H1 (cell line): ENCODE results near the gene QPCTL. TPM values are rescaled to one million over a fixed set of nuclear protein-coding genes. Genes with fewer than 3 reads are reported as not detected.
A peak's percentile ranks its signal among the peaks of the same experiment; 100 is the strongest.

Experiments
- NANOG ChIP-seq: IDR thresholded peaks from 2 replicates; pipeline ENCODE4 v1.6.1; 2011; ENCODE audit warnings: low read length, low read depth, mild to moderate bottlenecking, inconsistent platforms; ENCODE audit not compliant: insufficient read depth, poor library complexity, severe bottlenecking
- SP1 ChIP-seq: IDR thresholded peaks from 2 replicates; pipeline ENCODE4 v1.6.1; 2011; ENCODE audit warnings: low read depth, low read length
- polyA plus RNA-seq, 7 experiments: library from polyadenylated mRNA; depleted of rRNA in 3 of 7; stranded (reverse) in 5 of 7; unstranded in 2 of 7; fragments of >200 nt in 5 of 7; fragments of 200-250 nt in 2 of 7; gene quantifications; 1 replicate in 5 of 7; 2 replicates in 1 of 7; 4 replicates in 1 of 7; pipeline versions ENCODE4 v1.2.1 to v1.2.3, GENCODE V29; 2011 to 2013; ENCODE audit warnings: missing spikeins in 2 of 7, mixed read lengths in 2 of 7
- total RNA-seq: library from RNA; stranded (reverse); fragmentation: NEBNext Ultra II Directional; extraction: Animal tissue kit (Norgen Biotek cat#: 25700); gene quantifications from 2 replicates; pipeline ENCODE4 v1.2.1, GENCODE V29; 2021
- TF ChIP-seq, protein P1 (sequence below): fragments of 300-600 bp; sonication (generic); IDR thresholded peaks from 2 replicates; pipeline ENCODE4 v1.7.1; 2012; ENCODE audit warnings: low read length, moderate library complexity, mild to moderate bottlenecking, inconsistent platforms; ENCODE audit not compliant: insufficient replicate concordance

Gene QPCTL
- total and polyA plus RNA-seq, 2 of the 8 experiments (the other 6 are each of a cell fraction or from before 2014, with no cell fraction given): 25.2 to 35.3 TPM

DNA sequence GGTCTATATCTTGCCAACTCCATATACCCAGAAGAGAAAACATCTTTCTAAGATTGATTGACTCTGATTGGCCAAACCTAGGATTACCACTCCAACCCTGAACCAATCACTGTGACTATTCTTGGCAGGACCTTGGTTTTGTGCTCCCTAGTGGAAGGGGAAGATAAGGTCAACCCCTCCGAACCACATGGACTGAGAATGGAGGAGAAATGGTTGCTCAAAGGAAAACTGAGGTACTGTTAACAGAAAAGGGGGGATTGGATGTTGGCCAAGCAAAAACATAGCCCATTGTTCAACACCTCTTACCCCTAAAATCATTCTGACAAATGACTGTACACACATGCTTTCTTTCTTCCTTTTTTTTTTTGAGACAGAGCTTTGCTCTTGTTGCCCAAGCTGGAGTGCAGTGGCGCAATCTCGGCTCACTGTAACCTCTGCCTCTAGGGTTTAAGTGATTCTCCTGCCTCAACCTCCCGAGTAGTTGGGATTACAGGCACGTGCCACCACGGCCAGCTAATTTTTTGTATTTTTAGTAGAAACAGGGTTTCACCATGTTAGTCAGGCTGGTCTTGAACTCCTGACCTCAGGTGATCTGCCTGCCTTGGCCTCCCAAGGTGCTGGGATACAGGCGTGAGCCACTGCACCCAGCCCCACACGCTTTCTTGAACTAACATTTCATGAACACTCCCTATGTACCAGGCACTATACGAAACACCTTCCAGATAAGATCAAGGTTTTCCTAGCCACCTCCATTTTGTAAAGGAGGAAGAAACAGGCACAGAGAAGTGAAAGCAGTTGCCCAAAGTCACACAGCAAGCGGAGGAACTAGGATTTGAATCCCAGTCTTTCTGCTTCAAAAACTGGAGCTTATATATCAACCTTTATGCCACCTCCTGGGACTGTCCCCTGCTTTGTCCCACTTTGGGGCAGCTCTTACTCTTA is 47.3 kb downstream of the QPCTL start (continued):
- TF ChIP-seq, protein P1, sequence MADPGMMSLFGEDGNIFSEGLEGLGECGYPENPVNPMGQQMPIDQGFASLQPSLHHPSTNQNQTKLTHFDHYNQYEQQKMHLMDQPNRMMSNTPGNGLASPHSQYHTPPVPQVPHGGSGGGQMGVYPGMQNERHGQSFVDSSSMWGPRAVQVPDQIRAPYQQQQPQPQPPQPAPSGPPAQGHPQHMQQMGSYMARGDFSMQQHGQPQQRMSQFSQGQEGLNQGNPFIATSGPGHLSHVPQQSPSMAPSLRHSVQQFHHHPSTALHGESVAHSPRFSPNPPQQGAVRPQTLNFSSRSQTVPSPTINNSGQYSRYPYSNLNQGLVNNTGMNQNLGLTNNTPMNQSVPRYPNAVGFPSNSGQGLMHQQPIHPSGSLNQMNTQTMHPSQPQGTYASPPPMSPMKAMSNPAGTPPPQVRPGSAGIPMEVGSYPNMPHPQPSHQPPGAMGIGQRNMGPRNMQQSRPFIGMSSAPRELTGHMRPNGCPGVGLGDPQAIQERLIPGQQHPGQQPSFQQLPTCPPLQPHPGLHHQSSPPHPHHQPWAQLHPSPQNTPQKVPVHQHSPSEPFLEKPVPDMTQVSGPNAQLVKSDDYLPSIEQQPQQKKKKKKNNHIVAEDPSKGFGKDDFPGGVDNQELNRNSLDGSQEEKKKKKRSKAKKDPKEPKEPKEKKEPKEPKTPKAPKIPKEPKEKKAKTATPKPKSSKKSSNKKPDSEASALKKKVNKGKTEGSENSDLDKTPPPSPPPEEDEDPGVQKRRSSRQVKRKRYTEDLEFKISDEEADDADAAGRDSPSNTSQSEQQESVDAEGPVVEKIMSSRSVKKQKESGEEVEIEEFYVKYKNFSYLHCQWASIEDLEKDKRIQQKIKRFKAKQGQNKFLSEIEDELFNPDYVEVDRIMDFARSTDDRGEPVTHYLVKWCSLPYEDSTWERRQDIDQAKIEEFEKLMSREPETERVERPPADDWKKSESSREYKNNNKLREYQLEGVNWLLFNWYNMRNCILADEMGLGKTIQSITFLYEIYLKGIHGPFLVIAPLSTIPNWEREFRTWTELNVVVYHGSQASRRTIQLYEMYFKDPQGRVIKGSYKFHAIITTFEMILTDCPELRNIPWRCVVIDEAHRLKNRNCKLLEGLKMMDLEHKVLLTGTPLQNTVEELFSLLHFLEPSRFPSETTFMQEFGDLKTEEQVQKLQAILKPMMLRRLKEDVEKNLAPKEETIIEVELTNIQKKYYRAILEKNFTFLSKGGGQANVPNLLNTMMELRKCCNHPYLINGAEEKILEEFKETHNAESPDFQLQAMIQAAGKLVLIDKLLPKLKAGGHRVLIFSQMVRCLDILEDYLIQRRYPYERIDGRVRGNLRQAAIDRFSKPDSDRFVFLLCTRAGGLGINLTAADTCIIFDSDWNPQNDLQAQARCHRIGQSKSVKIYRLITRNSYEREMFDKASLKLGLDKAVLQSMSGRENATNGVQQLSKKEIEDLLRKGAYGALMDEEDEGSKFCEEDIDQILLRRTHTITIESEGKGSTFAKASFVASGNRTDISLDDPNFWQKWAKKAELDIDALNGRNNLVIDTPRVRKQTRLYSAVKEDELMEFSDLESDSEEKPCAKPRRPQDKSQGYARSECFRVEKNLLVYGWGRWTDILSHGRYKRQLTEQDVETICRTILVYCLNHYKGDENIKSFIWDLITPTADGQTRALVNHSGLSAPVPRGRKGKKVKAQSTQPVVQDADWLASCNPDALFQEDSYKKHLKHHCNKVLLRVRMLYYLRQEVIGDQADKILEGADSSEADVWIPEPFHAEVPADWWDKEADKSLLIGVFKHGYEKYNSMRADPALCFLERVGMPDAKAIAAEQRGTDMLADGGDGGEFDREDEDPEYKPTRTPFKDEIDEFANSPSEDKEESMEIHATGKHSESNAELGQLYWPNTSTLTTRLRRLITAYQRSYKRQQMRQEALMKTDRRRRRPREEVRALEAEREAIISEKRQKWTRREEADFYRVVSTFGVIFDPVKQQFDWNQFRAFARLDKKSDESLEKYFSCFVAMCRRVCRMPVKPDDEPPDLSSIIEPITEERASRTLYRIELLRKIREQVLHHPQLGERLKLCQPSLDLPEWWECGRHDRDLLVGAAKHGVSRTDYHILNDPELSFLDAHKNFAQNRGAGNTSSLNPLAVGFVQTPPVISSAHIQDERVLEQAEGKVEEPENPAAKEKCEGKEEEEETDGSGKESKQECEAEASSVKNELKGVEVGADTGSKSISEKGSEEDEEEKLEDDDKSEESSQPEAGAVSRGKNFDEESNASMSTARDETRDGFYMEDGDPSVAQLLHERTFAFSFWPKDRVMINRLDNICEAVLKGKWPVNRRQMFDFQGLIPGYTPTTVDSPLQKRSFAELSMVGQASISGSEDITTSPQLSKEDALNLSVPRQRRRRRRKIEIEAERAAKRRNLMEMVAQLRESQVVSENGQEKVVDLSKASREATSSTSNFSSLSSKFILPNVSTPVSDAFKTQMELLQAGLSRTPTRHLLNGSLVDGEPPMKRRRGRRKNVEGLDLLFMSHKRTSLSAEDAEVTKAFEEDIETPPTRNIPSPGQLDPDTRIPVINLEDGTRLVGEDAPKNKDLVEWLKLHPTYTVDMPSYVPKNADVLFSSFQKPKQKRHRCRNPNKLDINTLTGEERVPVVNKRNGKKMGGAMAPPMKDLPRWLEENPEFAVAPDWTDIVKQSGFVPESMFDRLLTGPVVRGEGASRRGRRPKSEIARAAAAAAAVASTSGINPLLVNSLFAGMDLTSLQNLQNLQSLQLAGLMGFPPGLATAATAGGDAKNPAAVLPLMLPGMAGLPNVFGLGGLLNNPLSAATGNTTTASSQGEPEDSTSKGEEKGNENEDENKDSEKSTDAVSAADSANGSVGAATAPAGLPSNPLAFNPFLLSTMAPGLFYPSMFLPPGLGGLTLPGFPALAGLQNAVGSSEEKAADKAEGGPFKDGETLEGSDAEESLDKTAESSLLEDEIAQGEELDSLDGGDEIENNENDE: no peak
- peak; percentile 59; the same call in 1 of the 2 replicates for TF ChIP-seq SP1
- TF ChIP-seq NANOG: no peak
